Mucosa of descending colon (tissue), 3 donors: Measurements from ENCODE around the gene GET4. TPM values are rescaled to one million over a fixed set of nuclear protein-coding genes. Genes with fewer than 3 reads are reported as not detected.

Source experiments
- ATAC-seq: fragments of 200-7000 bp; cut with Tn5 transposase; one replicate; pipeline ENCODE4 v1.9.1; 2020; ENCODE audit warnings: mild to moderate bottlenecking, moderate library complexity
- DNase-seq, 3 donors: peaks; one replicate each; pipeline ENCODE4 v3.0.0-alpha.2; 2020
- H3K36me3 ChIP-seq: fragments of 200-600 bp; one replicate; pipeline ENCODE4 v1.8.0; 2021; ENCODE audit warnings: low read depth, mild to moderate bottlenecking
- H3K4me1 ChIP-seq: fragments of 200-600 bp; one replicate; pipeline ENCODE4 v1.8.0; 2021; ENCODE audit warnings: low read depth, mild to moderate bottlenecking
- H3K4me3 ChIP-seq: fragments of 200-600 bp; one replicate; pipeline ENCODE4 v1.8.0; 2021; ENCODE audit warnings: mild to moderate bottlenecking
- H3K9me3 ChIP-seq: fragments of 200-600 bp; one replicate; pipeline ENCODE4 v1.8.0; 2021; ENCODE audit warnings: mild to moderate bottlenecking
- CTCF ChIP-seq: fragments of 200-600 bp; IDR thresholded peaks from one replicate; pipeline ENCODE4 v1.8.0; 2022; ENCODE audit warnings: antibody characterized with exemption, mild to moderate bottlenecking
- intact Hi-C, 2 donors: fragments of 100-400 bp; cut with DNase I in 1 of 2; cut with micrococcal nuclease in 1 of 2; formaldehyde crosslinking; loops; one replicate each; pipeline versions ENCODE4 v1.11.0 to v1.11.1; 2022; cut with DNase I, micrococcal nuclease
- total RNA-seq, 3 donors: library from RNA; stranded (reverse); fragmentation: NEBNext Ultra II Directional in 2 of 3; extraction: Animal tissue kit (Norgen Biotek cat#: 25700) in 2 of 3; gene quantifications; one replicate each; pipeline versions ENCODE4 v1.2.1 to v1.2.4, GENCODE V29; 2021 to 2023
- donor health status: DM: no; HTN: no; CAD: no; lungs with moderate emphysema.
- donor health status: DM: no; HTN: no; CAD: no.
- donor health status: DM: no; HTN: yes; CAD: no.

The GET4 gene
- total RNA-seq, 3 donors from 2014 or later = 36.9 to 48.8 (median 48.2) TPM

DNA sequence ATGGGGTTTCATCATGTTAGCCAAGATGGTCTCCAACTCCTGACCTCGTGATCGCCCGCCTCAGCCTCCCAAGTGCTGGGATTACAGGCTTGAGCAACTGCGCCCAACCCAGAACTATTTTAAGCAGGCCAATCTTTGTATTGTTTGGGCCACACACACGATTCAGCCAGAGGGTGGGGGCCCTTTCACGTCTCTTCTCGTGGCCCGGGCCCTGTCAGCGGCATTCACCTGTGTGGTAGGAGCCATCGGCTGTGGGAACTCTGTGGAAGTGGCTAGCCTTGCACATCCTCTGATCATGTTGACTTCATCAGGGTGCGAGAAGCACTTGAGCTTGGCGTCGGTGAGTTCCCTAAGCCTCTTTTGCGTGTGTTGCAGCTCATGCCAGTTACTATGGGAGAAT lies 27.2 kb upstream of the GET4 start:
- DNase-seq (no peak), ATAC-seq (no peak)
- Histone ChIP-seq H3K4me3 (no peak overlapping the region), H3K4me1 (no peaks in the 10 kb centered on the region), H3K36me3 (peaks cover 10% of the 10 kb centered on the region), H3K9me3 (no peaks in the 10 kb centered on the region)
- intact Hi-C loops = no loop called here
- no peak for TF ChIP-seq CTCF

DNA sequence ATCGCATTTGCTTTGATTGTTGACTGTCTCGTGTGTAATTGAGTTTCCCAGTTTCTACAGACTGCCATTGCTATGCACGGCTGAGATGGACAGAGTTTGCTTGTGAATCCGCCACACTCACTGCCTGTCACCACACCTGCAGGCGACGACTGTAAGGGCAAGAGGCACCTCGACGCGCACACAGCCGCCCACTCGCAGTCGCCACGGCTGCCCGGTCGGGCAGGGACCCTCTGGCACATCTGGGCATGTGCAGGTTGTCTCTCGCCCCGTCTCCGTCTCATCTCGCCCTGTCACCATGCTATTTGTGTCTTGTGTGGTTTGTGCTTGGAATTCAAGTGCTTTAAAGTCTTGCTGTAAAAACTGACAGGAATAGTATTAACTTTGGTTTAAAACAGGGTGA lies 26.6 kb upstream of the GET4 start:
- peaks cover 14% of the 10 kb centered on the region for H3K36me3 ChIP-seq
- ATAC-seq (no peak), DNase-seq (no peak)
- no peaks in the 10 kb centered on the region for H3K9me3 ChIP-seq
- no peak overlapping the region for H3K4me3 ChIP-seq
- TF ChIP-seq CTCF = no peak
- intact Hi-C loops = no loop called here
- no peaks in the 10 kb centered on the region for H3K4me1 ChIP-seq

DNA sequence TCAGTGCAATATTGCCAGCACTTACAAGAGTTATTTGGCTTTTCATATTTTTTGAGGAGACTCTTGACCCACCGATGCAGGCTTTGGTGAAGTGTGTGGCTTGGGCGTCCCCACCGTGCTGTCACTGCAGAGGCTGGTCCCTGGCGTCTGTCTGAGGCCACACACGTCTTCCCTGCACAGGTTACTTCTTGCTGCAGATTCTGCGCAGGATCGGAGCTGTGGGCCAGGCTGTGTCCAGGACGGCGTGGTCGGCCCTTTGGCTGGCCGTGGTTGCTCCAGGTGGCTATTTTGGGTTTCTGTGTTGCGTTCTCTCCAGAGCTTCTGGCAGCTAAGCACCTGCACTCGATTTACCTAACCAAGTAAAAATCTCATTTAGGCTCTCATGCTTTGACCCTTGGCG lies 25.1 kb upstream of the GET4 start:
- no peak for TF ChIP-seq CTCF
- DNase-seq (no peak), ATAC-seq (no peak)
- H3K9me3 ChIP-seq = no peaks in the 10 kb centered on the region
- H3K4me1 ChIP-seq = no peaks in the 10 kb centered on the region
- intact Hi-C loops = no loop called here
- no peak overlapping the region for H3K4me3 ChIP-seq
- H3K36me3 ChIP-seq = peaks cover 14% of the 10 kb centered on the region

DNA sequence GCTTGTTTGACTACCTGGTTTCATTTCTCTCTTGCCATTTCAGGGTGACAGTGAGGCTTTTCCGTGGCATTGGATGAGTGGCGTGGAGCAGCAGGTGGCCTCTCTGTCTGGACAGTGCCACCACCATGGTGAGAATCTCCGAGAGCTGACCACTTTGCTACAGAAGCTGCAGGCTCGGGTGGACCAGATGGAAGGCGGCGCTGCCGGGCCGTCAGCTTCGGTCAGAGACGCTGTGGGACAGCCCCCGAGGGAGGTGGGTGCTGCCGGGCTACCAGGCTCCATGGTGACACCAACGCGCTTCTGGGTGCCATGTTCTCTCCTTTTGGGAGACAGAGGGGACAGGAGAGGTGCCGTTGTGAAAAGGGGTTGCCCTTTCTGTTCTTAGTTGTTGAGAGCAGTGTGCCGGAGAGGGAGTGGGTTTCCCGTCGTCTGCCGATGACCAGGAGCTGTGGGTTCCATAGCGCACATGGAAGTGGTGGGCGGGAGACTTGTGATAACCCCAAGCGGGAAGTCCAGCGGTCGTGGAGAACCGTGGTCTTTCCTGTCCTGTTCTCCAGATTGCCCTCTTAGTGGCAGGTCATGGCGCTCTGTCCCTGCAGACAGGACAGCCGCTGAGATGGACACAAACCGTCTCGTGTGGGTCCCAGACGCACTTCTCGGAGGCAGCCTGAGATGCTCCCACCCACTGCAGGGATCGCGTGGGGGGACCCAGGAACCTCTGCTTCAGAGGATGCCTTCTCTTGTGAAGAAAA lies 22.8 kb upstream of the GET4 start:
- intact Hi-C loops = no loop called here
- DNase-seq (no peak), ATAC-seq (no peak)
- TF ChIP-seq CTCF = no peak
- Histone ChIP-seq H3K4me1 (no peaks in the 10 kb centered on the region), H3K36me3 (peaks cover 18% of the 10 kb centered on the region), H3K4me3 (no peak overlapping the region), H3K9me3 (no peaks in the 10 kb centered on the region)

DNA sequence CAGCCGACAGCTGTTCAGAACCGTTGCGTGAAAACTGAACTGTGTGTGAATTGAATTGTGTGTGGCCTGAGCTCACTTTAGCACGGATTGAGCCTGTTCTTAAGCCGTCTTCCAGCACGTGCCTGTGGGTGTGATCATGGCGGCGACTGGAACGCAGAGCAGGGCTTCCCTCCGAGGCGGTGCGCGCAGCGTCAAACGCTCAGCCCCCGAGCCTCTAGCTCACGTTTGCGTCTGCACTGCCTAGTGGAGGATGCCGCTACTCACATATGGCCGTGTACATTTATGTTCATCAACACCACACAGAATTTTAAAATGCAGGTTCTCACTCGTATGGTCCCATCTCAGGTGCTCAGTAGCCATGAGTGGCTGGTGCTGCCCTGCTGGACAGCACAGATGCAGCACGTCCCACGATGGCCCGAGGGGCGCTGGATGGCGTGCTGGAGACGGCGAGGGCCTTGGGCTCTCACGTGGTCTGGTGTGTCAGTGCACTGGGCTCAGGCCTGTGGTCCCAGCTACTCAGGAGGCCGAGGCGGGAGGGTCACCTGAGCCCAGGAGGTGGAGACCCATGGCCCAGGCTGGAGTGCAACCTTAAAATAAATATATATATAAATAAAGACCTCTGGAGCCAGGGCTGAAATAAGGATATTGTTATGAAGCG lies 22.1 kb upstream of the GET4 start:
- no peak for ATAC-seq
- no peak for TF ChIP-seq CTCF
- Histone ChIP-seq H3K4me1 (no peaks in the 10 kb centered on the region), H3K9me3 (no peaks in the 10 kb centered on the region), H3K4me3 (no peak overlapping the region), H3K36me3 (peaks cover 18% of the 10 kb centered on the region)
- intact Hi-C loops = no loop called here
- no peak for DNase-seq
